ENCODE data around the gene AKT3.
A peak's percentile ranks its signal among the peaks of the same experiment; 100 is the strongest.

The AKT3 gene

DNA sequence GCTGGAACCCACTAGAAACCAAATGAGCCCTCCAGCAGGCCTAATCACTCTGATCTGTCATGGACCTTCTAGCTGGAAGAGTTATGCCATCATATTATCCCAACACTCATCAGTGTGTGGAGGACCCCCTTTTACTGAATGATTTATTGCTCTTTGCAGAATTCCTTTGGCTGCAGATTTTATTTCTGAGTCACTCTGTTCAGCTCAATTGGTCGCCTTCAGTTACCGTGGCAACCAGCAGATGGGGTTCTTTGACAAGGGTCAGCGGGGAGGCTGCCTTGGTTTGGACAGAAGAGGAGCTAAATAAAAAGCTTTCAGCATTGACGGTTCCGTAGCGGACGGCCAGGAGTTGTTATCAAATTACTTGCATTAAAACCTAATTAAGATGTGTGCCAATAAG lies 374.1 kb downstream of the AKT3 start:
- Histone ChIP-seq H3K27ac (no peak overlapping the region), H3K9me3 (ENCODE audit: severe bottlenecking) (no peaks in the 10 kb centered on the region), H3K4me3 (ENCODE audit: low read depth, low read length) (no peak overlapping the region), H3K27me3 (ENCODE audit: insufficient read depth, low read depth, severe bottlenecking) (no peaks in the 10 kb centered on the region), H3K36me3 (no peaks in the 10 kb centered on the region)
- TF ChIP-seq, protein P1, sequence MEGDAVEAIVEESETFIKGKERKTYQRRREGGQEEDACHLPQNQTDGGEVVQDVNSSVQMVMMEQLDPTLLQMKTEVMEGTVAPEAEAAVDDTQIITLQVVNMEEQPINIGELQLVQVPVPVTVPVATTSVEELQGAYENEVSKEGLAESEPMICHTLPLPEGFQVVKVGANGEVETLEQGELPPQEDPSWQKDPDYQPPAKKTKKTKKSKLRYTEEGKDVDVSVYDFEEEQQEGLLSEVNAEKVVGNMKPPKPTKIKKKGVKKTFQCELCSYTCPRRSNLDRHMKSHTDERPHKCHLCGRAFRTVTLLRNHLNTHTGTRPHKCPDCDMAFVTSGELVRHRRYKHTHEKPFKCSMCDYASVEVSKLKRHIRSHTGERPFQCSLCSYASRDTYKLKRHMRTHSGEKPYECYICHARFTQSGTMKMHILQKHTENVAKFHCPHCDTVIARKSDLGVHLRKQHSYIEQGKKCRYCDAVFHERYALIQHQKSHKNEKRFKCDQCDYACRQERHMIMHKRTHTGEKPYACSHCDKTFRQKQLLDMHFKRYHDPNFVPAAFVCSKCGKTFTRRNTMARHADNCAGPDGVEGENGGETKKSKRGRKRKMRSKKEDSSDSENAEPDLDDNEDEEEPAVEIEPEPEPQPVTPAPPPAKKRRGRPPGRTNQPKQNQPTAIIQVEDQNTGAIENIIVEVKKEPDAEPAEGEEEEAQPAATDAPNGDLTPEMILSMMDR (IDR thresholded peaks at IDR 0.05; ENCODE audit: low read depth, low read length) = peak; percentile 39
- DNase-seq = peak; percentile 74

GRCh38 chr1:243474906-243475305 lies 375.1 kb downstream of the AKT3 start:
- Histone ChIP-seq H3K4me3 (ENCODE audit: low read depth, low read length) (no peak overlapping the region), H3K36me3 (no peaks in the 10 kb centered on the region), H3K27ac (peak overlapping the region; percentile 94), H3K27me3 (ENCODE audit: insufficient read depth, low read depth, severe bottlenecking) (no peaks in the 10 kb centered on the region), H3K9me3 (ENCODE audit: severe bottlenecking) (no peaks in the 10 kb centered on the region)
- TF ChIP-seq, protein P1 (IDR thresholded peaks at IDR 0.05; ENCODE audit: low read depth, low read length) = no peak
- DNase-seq = no peak

- Histone ChIP-seq H3K27ac (peak overlapping the region; percentile 94), H3K9me3 (ENCODE audit: severe bottlenecking) (no peaks in the 10 kb centered on the region), H3K36me3 (no peaks in the 10 kb centered on the region), H3K4me3 (ENCODE audit: low read depth, low read length) (no peak overlapping the region), H3K27me3 (ENCODE audit: insufficient read depth, low read depth, severe bottlenecking) (no peaks in the 10 kb centered on the region)
- TF ChIP-seq, protein P1 (IDR thresholded peaks at IDR 0.05; ENCODE audit: low read depth, low read length) = no peak
- DNase-seq = peak; percentile 88
Observed at GRCh38 chr1:243474136-243474881, 375.7 kb downstream of the AKT3 start.

DNA sequence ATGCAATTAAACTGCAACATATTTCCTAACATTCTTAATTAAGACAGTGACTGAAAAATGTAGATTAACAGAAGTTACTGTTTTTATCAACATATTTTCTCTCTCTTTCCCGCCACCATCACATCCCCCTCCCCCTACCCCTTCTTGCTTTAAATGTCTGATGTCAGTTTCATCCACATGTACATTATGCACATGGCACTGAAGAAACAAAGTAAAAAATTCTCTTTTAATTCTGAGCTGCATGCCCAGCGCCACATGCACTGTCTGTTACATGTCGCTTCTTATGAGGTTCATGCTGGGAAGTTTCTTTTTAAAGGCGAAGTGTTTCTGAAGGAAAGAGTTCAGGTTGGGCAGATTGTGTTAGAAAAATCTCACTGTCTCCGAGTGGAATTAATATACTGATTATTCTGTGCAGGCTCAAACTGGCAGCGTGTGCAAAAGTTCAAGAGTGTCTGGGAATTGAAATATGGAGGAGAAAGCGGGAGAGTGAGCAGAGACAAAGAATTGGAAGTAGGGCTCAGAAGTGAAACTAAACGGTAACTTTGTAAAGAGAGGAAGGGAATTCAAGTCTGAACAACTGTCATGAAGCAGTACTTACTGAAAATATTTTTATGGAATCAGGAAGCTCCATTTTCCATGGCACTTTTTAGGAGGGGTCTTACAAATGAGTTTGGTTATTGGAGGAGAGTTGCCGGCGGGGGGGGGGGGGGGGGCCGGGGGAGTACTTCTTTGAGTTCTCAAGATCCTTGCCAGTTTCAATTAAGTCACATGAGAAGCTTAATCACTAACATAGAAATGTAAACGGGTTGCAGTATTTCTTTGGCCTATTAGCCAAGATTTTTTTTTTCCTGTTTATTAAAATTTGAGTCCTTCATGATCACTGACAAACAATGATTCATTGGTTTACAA lies 376.6 kb downstream of the AKT3 start:
- TF ChIP-seq, protein P1 (IDR thresholded peaks at IDR 0.05; ENCODE audit: low read depth, low read length) = no peak
- H3K4me3 ChIP-seq (ENCODE audit: low read depth, low read length) = no peak overlapping the region
- no peak for DNase-seq
- no peaks in the 10 kb centered on the region for H3K36me3 ChIP-seq
- peak overlapping the region; percentile 94 for H3K27ac ChIP-seq
- H3K27me3 ChIP-seq (ENCODE audit: insufficient read depth, low read depth, severe bottlenecking) = no peaks in the 10 kb centered on the region
- no peaks in the 10 kb centered on the region for H3K9me3 ChIP-seq (ENCODE audit: severe bottlenecking)

GRCh38 chr1:243471754-243472745 lies 378.0 kb downstream of the AKT3 start:
- Histone ChIP-seq H3K9me3 (ENCODE audit: severe bottlenecking) (no peaks in the 10 kb centered on the region), H3K27me3 (ENCODE audit: insufficient read depth, low read depth, severe bottlenecking) (no peaks in the 10 kb centered on the region), H3K4me3 (ENCODE audit: low read depth, low read length) (peak overlapping the region; percentile 37), H3K36me3 (no peaks in the 10 kb centered on the region), H3K27ac (peak overlapping the region; percentile 94)
- TF ChIP-seq, protein P1 (IDR thresholded peaks at IDR 0.05; ENCODE audit: low read depth, low read length) = no peak
- DNase-seq = no peak
